ENCODE results near the gene PGAP6. TPM values are rescaled to one million over a fixed set of nuclear protein-coding genes. Genes with fewer than 3 reads are reported as not detected.

PGAP6 gene
- polyA plus RNA-seq, 1 of the 3 experiments (the other 2 are of a cell fraction) = 133 TPM

GRCh38 chr16:381012-381788 is 578 bp downstream of the PGAP6 start:
- Histone ChIP-seq H3K27me3 (ENCODE audit: insufficient read depth) (no peaks in the 10 kb centered on the region), H2AFZ (ENCODE audit: low read depth) (no peak overlapping the region), H3K9me3 (no peaks in the 10 kb centered on the region), H3K4me2 (peak overlapping the region; percentile 97), H3K9ac (peak overlapping the region; percentile 88), H3K36me3 (replicated peaks in 1 of 2; ENCODE audit: control insufficient read depth in 1 of 2, insufficient read depth in 2 of 2, low read length in 1 of 2) (peaks cover 0 to 14% of the 10 kb centered on the region in 2 experiments), H3F3A (replicated peaks; ENCODE audit: insufficient read depth) (no peaks in the 10 kb centered on the region), H3K4me1 (ENCODE audit: control insufficient read depth in 1 of 2, insufficient read depth in 2 of 2, low read depth in 1 of 2, low read length in 1 of 2) (peaks cover 5 to 23% of the 10 kb centered on the region in 2 experiments; a peak in 2 of 4 replicates), H4K20me1 (ENCODE audit: insufficient read depth) (peaks cover 17% of the 10 kb centered on the region), H3K79me2 (ENCODE audit: insufficient read depth) (peaks cover 29% of the 10 kb centered on the region), H3K27ac (ENCODE audit: low read depth in 2 of 2, low read length in 1 of 2) (peak overlapping the region; percentile 30 to 68; a peak in 3 of 4 replicates), H3K4me3 (ENCODE audit: low read depth in 2 of 2, low read length in 1 of 2) (peak overlapping the region; percentile 80 to 86), H3K9me2 (no peaks in the 10 kb centered on the region)
- TF ChIP-seq GABPA (IDR thresholded peaks at IDR 0.05; ENCODE audit: low read depth) = peak; percentile 36; the same call in 1 of the 2 replicates
- no peak for TF ChIP-seq TEAD4 (IDR thresholded peaks at IDR 0.05; ENCODE audit: borderline replicate concordance, insufficient read depth)
- TF ChIP-seq NFIC (IDR thresholded peaks at IDR 0.05; ENCODE audit: borderline replicate concordance) = no peak
- peak; percentile 77 for DNase-seq
- ChIA-PET CTCF (interaction anchor here (0.9 to 1.8 kb wide), 3 partner anchors 10 to 96 kb away, joined by 3 to 9 read pairs (median 9); partner anchors contain the start of gene MRPL28), POLR2A (interaction anchor here (0.6 to 1.6 kb wide), 3 partner anchors 10 to 185 kb away, joined by 3 to 4 read pairs (median 4); partner anchors contain the start of gene MRPL28)
- 0% methylated on average over 10 of the region's 73 CpGs for WGBS (ENCODE audit: low lambda C conversion rate)

DNA sequence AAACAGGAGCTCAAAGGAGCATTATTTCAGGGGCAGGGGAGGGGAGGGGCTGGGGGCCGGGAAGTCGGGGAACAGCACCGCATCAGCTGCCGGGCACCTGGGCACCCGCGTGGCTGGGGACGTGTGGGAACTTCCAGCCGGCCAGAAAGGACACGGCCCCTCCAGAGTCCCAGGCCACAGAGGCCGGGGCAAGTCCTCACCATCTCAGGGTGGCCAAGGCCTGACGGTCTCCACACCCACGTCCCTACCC is 1.1 kb downstream of the PGAP6 start:
- Histone ChIP-seq H3K4me2 (peak overlapping the region; percentile 97), H4K20me1 (ENCODE audit: insufficient read depth) (peaks cover 17% of the 10 kb centered on the region), H3F3A (replicated peaks; ENCODE audit: insufficient read depth) (no peaks in the 10 kb centered on the region), H2AFZ (ENCODE audit: low read depth) (no peak overlapping the region), H3K4me1 (ENCODE audit: control insufficient read depth in 1 of 2, insufficient read depth in 2 of 2, low read depth in 1 of 2, low read length in 1 of 2) (peaks cover 5 to 23% of the 10 kb centered on the region in 2 experiments; a peak in 2 of 4 replicates), H3K9me2 (no peaks in the 10 kb centered on the region), H3K36me3 (replicated peaks in 1 of 2; ENCODE audit: control insufficient read depth in 1 of 2, insufficient read depth in 2 of 2, low read length in 1 of 2) (peaks cover 0 to 20% of the 10 kb centered on the region in 2 experiments), H3K27ac (ENCODE audit: low read depth in 2 of 2, low read length in 1 of 2) (peak overlapping the region; percentile 30 to 68; a peak in 2 of 4 replicates), H3K79me2 (ENCODE audit: insufficient read depth) (peaks cover 29% of the 10 kb centered on the region), H3K9me3 (no peaks in the 10 kb centered on the region), H3K27me3 (ENCODE audit: insufficient read depth) (no peaks in the 10 kb centered on the region), H3K4me3 (ENCODE audit: low read depth in 2 of 2, low read length in 1 of 2) (peak overlapping the region; percentile 80 to 86), H3K9ac (peak overlapping the region; percentile 88)
- no peak for DNase-seq
- TF ChIP-seq EZH2phosphoT487 (IDR thresholded peaks at IDR 0.05; ENCODE audit: borderline replicate concordance, low read depth) (no peak), CHD2 (IDR thresholded peaks at IDR 0.05; ENCODE audit: low read length, partially characterized antibody) (no peak), FOSL2 (IDR thresholded peaks at IDR 0.05; ENCODE audit: borderline replicate concordance, low read depth) (no peak), RFX5 (IDR thresholded peaks at IDR 0.05; ENCODE audit: low read length) (no peak), TCF12 (IDR thresholded peaks at IDR 0.05) (no peak), RXRA (IDR thresholded peaks at IDR 0.05; ENCODE audit: borderline replicate concordance, low read depth) (no peak), GATA2 (CRISPR knock-in tag; IDR thresholded peaks at IDR 0.05) (no peak), SMC3 (IDR thresholded peaks at IDR 0.05; ENCODE audit: low read depth, low read length) (no peak), RCOR1 (IDR thresholded peaks at IDR 0.05; ENCODE audit: low read length) (no peak), PBX3 (IDR thresholded peaks at IDR 0.05) (no peak), EP300 (IDR thresholded peaks at IDR 0.05; ENCODE audit: borderline replicate concordance in 1 of 2, low read depth in 1 of 2, low read length in 1 of 2) (no peak), TEAD4 (IDR thresholded peaks at IDR 0.05; ENCODE audit: borderline replicate concordance, insufficient read depth) (no peak)
- ChIA-PET POLR2A (interaction anchor here (0.6 to 0.7 kb wide), 2 partner anchors 58 to 185 kb away, joined by 3 to 4 read pairs; no protein-coding TSS in a partner anchor), CTCF (interaction anchor here (0.9 to 1.8 kb wide), 3 partner anchors 10 to 97 kb away, joined by 3 to 9 read pairs (median 9); partner anchors contain the start of gene MRPL28)
- WGBS (ENCODE audit: low lambda C conversion rate) = 9% methylated on average over 11 of the region's 12 CpGs

All from SK-N-SH (cell line).